ENCODE measurements around the gene LRRC74B. TPM values are rescaled to one million over a fixed set of nuclear protein-coding genes. Genes with fewer than 3 reads are reported as not detected.
"Not testable (repeated sequence)": the region's sequence is repeated elsewhere in the genome, so short reads cannot be mapped to it uniquely, and the experiment has no call there.

Gene LRRC74B
- total and polyA plus RNA-seq, 2 donors (not counting 1 experiment from before 2014, with no cell fraction given) = not detected

DNA sequence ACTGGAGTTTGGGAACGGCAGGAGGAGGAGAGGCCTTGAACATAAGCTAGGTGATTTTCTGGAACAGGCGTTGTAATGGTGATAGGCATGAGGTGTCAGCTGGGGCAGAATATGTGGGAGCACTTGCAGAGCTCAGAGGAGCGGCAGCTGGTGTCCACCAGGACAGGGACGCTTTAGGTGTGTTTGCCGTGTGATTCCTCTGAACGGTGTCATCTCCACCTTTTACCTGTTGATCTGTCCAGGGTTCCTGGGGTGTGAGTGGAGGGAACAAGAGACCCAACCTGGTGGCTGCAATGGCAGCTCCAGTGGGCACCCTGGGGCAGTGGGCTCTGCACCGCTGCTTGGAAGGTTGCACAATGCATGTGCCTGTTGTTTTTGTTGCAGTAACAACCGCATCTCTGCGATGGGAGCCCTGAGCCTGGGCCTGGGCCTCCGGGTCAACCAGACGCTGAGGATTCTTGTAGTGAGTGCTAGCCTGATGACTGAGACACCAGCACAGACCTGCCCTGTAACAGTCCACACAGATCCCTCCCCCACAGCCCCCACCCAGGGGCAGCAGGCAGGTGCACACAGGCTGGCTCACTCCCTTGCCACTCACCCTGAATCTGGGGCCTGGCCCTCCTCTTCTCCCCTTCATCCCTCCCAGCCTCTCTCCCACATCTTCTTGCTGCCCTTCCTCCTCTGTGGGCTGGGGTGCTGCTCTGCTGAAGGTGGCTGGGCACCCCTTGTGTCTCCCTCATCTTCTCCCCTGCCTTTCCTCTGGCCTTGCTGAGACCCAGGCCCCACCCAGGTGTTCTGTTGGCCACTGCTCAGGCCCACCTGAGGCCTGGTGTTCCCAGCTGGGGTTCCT, 9.2 kb downstream of the LRRC74B start:
- Histone ChIP-seq H3K4me1 (ENCODE audit: control insufficient read depth, extremely low read depth, insufficient read depth, low read length) (no peaks in the 10 kb centered on the region), H2AFZ (ENCODE audit: low read length) (no peak overlapping the region), H4K20me1 (ENCODE audit: control insufficient read depth, extremely low read depth, insufficient read depth, low read length) (no peaks in the 10 kb centered on the region), H3K4me3 (replicated peaks in 1 of 4; ENCODE audit: control extremely low read depth in 1 of 4, insufficient read depth in 1 of 4, low read depth in 3 of 4, low read length in 4 of 4) (no peak overlapping the region), H3K4me2 (ENCODE audit: extremely low read depth, insufficient read depth, low read length) (no peak overlapping the region), H3K36me3 (ENCODE audit: control insufficient read depth, insufficient read depth, low read length) (no peaks in the 10 kb centered on the region), H3K9ac (ENCODE audit: insufficient read depth, low read length) (no peak overlapping the region), H3K27me3 (ENCODE audit: control insufficient read depth, insufficient read depth, low read length) (peaks cover 26% of the 10 kb centered on the region), H3K27ac (ENCODE audit: insufficient read depth, low read length) (no peak overlapping the region), H3K79me2 (ENCODE audit: control insufficient read depth, insufficient read depth, low read length) (no peaks in the 10 kb centered on the region), H3K9me3 (ENCODE audit: control insufficient read depth, insufficient read depth, low read depth, low read length) (no peaks in the 10 kb centered on the region)
- no peak for DNase-seq (ENCODE audit: low read depth in 2 of 2)
- TF ChIP-seq EZH2 (IDR thresholded peaks at IDR 0.05; ENCODE audit: low read length, missing control alignments) = no peak
- TF ChIP-seq, protein P1, sequence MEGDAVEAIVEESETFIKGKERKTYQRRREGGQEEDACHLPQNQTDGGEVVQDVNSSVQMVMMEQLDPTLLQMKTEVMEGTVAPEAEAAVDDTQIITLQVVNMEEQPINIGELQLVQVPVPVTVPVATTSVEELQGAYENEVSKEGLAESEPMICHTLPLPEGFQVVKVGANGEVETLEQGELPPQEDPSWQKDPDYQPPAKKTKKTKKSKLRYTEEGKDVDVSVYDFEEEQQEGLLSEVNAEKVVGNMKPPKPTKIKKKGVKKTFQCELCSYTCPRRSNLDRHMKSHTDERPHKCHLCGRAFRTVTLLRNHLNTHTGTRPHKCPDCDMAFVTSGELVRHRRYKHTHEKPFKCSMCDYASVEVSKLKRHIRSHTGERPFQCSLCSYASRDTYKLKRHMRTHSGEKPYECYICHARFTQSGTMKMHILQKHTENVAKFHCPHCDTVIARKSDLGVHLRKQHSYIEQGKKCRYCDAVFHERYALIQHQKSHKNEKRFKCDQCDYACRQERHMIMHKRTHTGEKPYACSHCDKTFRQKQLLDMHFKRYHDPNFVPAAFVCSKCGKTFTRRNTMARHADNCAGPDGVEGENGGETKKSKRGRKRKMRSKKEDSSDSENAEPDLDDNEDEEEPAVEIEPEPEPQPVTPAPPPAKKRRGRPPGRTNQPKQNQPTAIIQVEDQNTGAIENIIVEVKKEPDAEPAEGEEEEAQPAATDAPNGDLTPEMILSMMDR (conservative IDR thresholded peaks at IDR 0.05 in 1 of 2, IDR thresholded peaks at IDR 0.05 in 1 of 2; ENCODE audit: low read depth in 1 of 2, low read length in 2 of 2) = no peak

- DNase-seq (ENCODE audit: low read depth in 2 of 2) = no peak
- H3K9ac ChIP-seq (ENCODE audit: insufficient read depth, low read length) = no peak overlapping the region
- H3K4me1 ChIP-seq (ENCODE audit: control insufficient read depth, extremely low read depth, insufficient read depth, low read length) = no peaks in the 10 kb centered on the region
- H2AFZ ChIP-seq (ENCODE audit: low read length) = no peak overlapping the region
- no peaks in the 10 kb centered on the region for H3K79me2 ChIP-seq (ENCODE audit: control insufficient read depth, insufficient read depth, low read length)
- no peak overlapping the region for H3K4me3 ChIP-seq (replicated peaks in 1 of 4; ENCODE audit: control extremely low read depth in 1 of 4, insufficient read depth in 1 of 4, low read depth in 3 of 4, low read length in 4 of 4)
- H3K36me3 ChIP-seq (ENCODE audit: control insufficient read depth, insufficient read depth, low read length) = no peaks in the 10 kb centered on the region
- no peak overlapping the region for H3K4me2 ChIP-seq (ENCODE audit: extremely low read depth, insufficient read depth, low read length)
- TF ChIP-seq, protein P1 (conservative IDR thresholded peaks at IDR 0.05 in 1 of 2, IDR thresholded peaks at IDR 0.05 in 1 of 2; ENCODE audit: low read depth in 1 of 2, low read length in 2 of 2) = no peak
- TF ChIP-seq EZH2 (IDR thresholded peaks at IDR 0.05; ENCODE audit: low read length, missing control alignments) = no peak
- no peak overlapping the region for H3K27ac ChIP-seq (ENCODE audit: insufficient read depth, low read length)
- peaks cover 26% of the 10 kb centered on the region for H3K27me3 ChIP-seq (ENCODE audit: control insufficient read depth, insufficient read depth, low read length)
- H4K20me1 ChIP-seq (ENCODE audit: control insufficient read depth, extremely low read depth, insufficient read depth, low read length) = no peaks in the 10 kb centered on the region
- H3K9me3 ChIP-seq (ENCODE audit: control insufficient read depth, insufficient read depth, low read depth, low read length) = no peaks in the 10 kb centered on the region
Measured at GRCh38 chr22:21055564-21055834, 9.8 kb downstream of the LRRC74B start.

DNA sequence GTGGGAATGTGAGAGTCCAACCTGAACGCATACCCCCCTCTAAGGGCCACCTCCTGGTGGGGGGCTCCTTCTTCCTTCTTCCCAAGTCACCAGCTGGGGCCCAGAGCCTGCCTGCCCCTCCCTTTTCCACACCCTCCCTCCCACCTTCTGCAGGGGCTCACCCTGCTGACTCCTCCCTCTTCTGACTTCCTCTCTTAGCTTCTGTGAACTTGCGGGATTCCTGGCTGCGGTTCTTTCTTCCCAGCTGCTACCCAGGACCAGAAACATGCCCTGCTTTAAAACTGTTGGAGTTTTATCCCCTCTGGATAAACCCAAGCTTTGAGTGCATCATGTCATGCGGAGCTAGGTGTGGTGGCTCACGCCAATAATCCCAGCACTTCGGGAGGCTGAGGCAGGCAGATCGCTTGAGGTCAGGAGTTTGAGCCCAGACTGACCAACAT, 10.2 kb downstream of the LRRC74B start:
- TF ChIP-seq EZH2 (IDR thresholded peaks at IDR 0.05; ENCODE audit: low read length, missing control alignments) = no peak
- TF ChIP-seq, protein P1 (conservative IDR thresholded peaks at IDR 0.05 in 1 of 2, IDR thresholded peaks at IDR 0.05 in 1 of 2; ENCODE audit: low read depth in 1 of 2, low read length in 2 of 2) = no peak

GRCh38 chr22:21060363-21060762, 14.6 kb downstream of the LRRC74B start:
- H3K9ac ChIP-seq (ENCODE audit: insufficient read depth, low read length); H3K79me2 ChIP-seq (ENCODE audit: control insufficient read depth, insufficient read depth, low read length); H2AFZ ChIP-seq (ENCODE audit: low read length); H3K4me1 ChIP-seq (ENCODE audit: control insufficient read depth, extremely low read depth, insufficient read depth, low read length); H3K4me3 ChIP-seq (replicated peaks in 1 of 4; ENCODE audit: control extremely low read depth in 1 of 4, insufficient read depth in 1 of 4, low read depth in 3 of 4, low read length in 4 of 4); H4K20me1 ChIP-seq (ENCODE audit: control insufficient read depth, extremely low read depth, insufficient read depth, low read length); DNase-seq (ENCODE audit: low read depth in 2 of 2); H3K4me2 ChIP-seq (ENCODE audit: extremely low read depth, insufficient read depth, low read length); H3K9me3 ChIP-seq (ENCODE audit: control insufficient read depth, insufficient read depth, low read depth, low read length); H3K36me3 ChIP-seq (ENCODE audit: control insufficient read depth, insufficient read depth, low read length); H3K27ac ChIP-seq (ENCODE audit: insufficient read depth, low read length): not testable (repeated sequence)
- H3K27me3 ChIP-seq (ENCODE audit: control insufficient read depth, insufficient read depth, low read length) = peaks cover 13% of the 10 kb centered on the region

More for the DNA sequence above, 10.2 kb downstream of the LRRC74B start:
- H3K79me2 ChIP-seq (ENCODE audit: control insufficient read depth, insufficient read depth, low read length) = no peaks in the 10 kb centered on the region
- no peak overlapping the region for H3K27ac ChIP-seq (ENCODE audit: insufficient read depth, low read length)
- no peak overlapping the region for H3K4me2 ChIP-seq (ENCODE audit: extremely low read depth, insufficient read depth, low read length)
- no peaks in the 10 kb centered on the region for H4K20me1 ChIP-seq (ENCODE audit: control insufficient read depth, extremely low read depth, insufficient read depth, low read length)
- no peaks in the 10 kb centered on the region for H3K9me3 ChIP-seq (ENCODE audit: control insufficient read depth, insufficient read depth, low read depth, low read length)
- no peaks in the 10 kb centered on the region for H3K36me3 ChIP-seq (ENCODE audit: control insufficient read depth, insufficient read depth, low read length)
- no peaks in the 10 kb centered on the region for H3K4me1 ChIP-seq (ENCODE audit: control insufficient read depth, extremely low read depth, insufficient read depth, low read length)
- no peak overlapping the region for H3K4me3 ChIP-seq (replicated peaks in 1 of 4; ENCODE audit: control extremely low read depth in 1 of 4, insufficient read depth in 1 of 4, low read depth in 3 of 4, low read length in 4 of 4)
- peaks cover 26% of the 10 kb centered on the region for H3K27me3 ChIP-seq (ENCODE audit: control insufficient read depth, insufficient read depth, low read length)
- no peak overlapping the region for H2AFZ ChIP-seq (ENCODE audit: low read length)
- no peak for DNase-seq (ENCODE audit: low read depth in 2 of 2)
- no peak overlapping the region for H3K9ac ChIP-seq (ENCODE audit: insufficient read depth, low read length)

Data from fibroblast of lung (primary cell).